PC-9 (cell line): ENCODE results near the gene CDKN1C.

Source experiments
- CTCF ChIP-seq: fragments of 200-600 bp; sonication (generic); conservative IDR thresholded peaks from 2 replicates; pipeline ENCODE4 v1.6.1; 2017; ENCODE audit warnings: mixed run types, antibody characterized with exemption, mild to moderate bottlenecking, moderate library complexity
- EZH2 ChIP-seq: fragments of 200-600 bp; sonication (generic); IDR thresholded peaks from 2 replicates; pipeline ENCODE4 v1.8.0; 2017; ENCODE audit warnings: antibody characterized with exemption, low read depth

- no peak for TF ChIP-seq CTCF
- no peak for TF ChIP-seq EZH2
These were observed 39.1 kb downstream of the CDKN1C start for GRCh38 chr11:2846470-2846869.
